ENCODE results near the gene TECR.
"Not testable (repeated sequence)": the region's sequence is repeated elsewhere in the genome, so short reads cannot be mapped to it uniquely, and the experiment has no call there.

TECR gene

DNA sequence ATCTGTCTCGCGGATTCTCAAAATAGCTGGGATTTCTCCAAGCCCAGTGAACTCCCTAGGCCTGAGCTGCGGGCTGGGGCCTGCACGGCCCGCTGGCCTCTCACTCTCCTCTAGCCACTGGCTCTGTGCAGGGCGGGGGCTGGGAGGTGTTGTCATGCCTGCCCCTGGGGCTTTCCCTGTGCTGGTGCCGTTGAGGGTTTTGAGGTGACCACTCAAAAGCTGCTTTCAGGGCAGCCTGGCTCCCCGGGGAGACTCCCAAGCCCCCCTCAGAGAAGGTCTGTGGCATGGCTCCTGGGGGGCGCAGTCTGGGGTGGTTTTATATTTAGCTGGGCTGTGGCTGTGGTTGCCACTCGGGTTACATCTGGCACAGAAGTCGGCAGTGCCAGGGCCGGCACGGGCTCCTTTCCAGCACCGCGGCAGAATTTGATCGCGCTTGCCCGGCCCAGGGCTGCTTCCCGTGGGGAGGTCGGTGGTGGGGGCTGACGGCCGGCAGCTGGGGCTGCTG lies 32.5 kb downstream of the TECR start:
- DNase-seq (ENCODE audit: low spot score), result no peak

- DNase-seq (ENCODE audit: low spot score), result no peak
These were observed 33.5 kb downstream of the TECR start for GRCh38 chr19:14562660-14563589.

GRCh38 chr19:14563590-14563926 lies 34.2 kb downstream of the TECR start:
- no peak for DNase-seq (ENCODE audit: low spot score)

DNA sequence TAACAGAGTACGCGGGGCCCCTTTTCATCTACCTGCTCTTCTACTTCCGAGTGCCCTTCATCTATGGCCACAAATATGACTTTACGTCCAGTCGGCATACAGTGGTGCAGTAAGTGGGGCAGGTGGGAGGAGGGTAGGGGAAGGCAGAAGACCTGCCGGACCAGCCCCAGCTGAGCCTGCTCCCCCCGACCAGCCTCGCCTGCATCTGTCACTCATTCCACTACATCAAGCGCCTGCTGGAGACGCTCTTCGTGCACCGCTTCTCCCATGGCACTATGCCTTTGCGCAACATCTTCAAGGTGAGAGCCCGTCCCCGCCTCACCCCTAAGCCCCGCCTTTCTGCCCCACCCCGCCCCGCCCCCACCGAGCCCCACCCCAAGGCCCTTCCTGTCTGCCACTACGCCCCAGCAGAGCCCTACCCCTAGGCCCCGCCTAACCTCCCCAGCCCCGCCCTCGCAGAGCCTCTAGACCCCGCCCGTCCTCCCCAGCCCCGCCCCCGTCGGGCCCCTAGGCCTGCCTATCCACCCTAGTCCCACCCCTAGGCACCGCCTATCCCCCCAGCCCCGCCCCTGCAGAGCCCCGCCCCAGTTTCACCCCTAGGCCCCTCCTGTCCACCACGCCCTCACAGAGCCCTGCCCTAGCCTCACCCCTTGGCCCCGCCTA lies 34.7 kb downstream of the TECR start:
- DNase-seq (ENCODE audit: low spot score), result peak; percentile 13

DNA sequence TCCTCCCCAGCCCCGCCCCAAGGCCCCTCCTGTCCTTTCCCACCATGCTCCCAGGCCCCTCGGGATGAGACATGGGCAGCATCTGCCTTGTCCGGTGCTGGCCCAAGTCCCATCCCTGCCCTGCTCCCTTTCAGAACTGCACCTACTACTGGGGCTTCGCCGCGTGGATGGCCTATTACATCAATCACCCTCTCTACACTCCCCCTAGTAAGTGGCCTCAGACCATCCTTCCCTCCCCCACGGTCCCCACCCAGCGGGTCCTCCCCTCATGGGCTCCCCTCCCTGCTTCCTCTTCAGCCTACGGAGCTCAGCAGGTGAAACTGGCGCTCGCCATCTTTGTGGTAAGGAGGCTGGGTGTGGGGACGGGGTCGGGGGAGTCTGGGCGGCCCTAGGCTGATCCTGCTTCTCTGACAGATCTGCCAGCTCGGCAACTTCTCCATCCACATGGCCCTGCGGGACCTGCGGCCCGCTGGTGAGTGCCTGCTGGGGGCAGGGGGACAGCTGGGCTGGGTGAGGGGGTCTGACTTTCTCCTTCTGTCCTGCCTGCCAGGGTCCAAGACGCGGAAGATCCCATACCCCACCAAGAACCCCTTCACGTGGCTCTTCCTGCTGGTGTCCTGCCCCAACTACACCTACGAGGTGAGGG lies 35.4 kb downstream of the TECR start:
- DNase-seq (ENCODE audit: low spot score), result not testable (repeated sequence)

DNA sequence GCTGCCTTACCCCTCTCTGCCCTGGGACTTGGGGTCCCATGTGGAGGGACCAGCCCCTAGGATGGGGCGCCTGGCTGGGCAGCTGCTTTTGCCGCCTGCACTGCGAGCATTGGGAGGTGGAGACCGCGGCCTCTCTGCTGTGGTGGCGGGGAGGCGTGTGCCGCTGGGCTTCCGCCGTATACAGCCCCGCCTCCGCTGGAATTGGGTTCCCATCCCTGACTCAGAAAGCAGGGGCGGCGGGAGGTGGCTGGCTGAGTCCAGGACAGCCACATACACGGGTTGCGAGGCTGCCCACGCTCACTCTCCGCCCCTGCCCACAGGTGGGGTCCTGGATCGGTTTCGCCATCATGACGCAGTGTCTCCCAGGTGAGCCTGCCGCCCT lies 35.9 kb downstream of the TECR start:
- DNase-seq (ENCODE audit: low spot score), result no peak

- no peak for DNase-seq (ENCODE audit: low spot score)
These were observed 36.6 kb downstream of the TECR start for GRCh38 chr19:14565765-14566711.

- DNase-seq (ENCODE audit: low spot score), result no peak
These were observed 37.3 kb downstream of the TECR start for GRCh38 chr19:14566712-14567077.

DNA sequence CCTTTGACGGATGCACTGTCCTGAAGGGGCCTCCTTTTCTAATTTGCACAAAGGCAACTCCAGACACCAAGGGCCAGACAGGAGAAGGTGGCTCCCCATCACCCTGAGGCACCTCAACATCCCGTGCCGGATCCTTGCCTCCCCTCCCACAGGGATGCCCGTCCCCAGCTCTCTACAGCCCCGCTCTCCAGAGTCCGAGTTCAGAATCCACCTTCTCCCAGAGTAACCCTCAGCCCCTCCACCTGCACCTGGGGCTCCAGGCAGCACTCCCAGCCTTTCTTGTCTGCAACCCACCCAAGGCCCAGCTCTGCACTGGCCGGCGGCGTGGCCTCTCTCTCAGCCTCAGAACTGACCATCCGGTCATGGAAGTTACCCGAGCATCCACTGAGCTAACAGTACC lies 37.7 kb downstream of the TECR start:
- no peak for DNase-seq (ENCODE audit: low spot score)

GRCh38 chr19:14570864-14571527 lies 41.6 kb downstream of the TECR start:
- DNase-seq (ENCODE audit: low spot score), result no peak

GRCh38 chr19:14571695-14572490 lies 42.5 kb downstream of the TECR start, which contains the start of gene NDUFB7:
Gene NDUFB7, minus strand, starts transcription at chr19:14572066. Its CDS starts 66 bp downstream, at chr19:14572000.
- DNase-seq (ENCODE audit: low spot score), result peak; percentile 94

- DNase-seq (ENCODE audit: low spot score), result no peak
These were observed 46.1 kb downstream of the TECR start for GRCh38 chr19:14575428-14575980.

DNA sequence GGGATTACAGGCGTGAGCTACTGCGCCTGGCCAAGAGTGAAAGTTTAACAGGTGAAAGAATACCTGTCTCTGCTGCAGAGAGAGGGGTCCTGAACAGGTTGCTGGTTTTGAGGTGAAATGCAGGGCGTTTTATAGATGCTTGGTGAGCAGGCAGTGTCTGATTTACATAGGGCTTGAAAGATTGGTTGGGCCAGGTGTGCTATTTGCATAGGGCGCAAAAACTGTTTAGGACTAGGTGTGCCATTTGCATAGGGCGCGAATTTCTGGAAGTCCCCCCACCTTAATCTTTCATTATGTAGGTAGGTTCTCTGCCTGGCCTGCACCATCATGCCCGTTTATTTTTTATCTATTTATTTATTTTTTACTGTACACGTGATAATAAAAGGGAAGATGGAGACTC lies 47.0 kb downstream of the TECR start:
- DNase-seq (ENCODE audit: low spot score), result no peak

- DNase-seq (ENCODE audit: low spot score), result no peak
These were observed 47.9 kb downstream of the TECR start for GRCh38 chr19:14577264-14577663.

DNA sequence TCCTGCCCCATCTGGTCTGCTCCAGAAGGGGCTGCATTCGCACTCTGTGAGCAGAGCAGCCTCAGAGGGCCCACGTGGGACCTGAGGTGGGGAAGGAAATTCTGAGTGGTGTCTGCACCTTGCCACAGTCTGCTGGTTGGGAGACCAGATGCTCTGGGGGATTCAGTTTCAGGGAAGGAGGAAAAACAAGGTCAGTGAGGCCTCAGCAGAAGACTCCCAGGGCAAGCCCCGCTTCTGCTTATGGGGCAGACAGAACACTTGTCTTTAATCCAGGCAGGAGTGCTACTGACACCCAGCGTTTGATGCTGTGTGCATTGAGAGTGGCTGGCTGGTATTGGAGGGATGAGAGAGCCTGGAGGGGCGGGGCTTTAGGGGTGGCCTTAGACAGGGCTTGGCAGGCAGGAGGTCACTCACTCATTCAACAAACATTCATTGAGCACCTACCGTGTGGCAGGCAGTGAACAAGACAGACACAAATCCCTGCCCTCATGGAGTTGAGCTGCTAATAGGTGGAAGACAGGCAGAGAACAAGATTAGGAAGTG lies 48.6 kb downstream of the TECR start:
- no peak for DNase-seq (ENCODE audit: low spot score)

DNA sequence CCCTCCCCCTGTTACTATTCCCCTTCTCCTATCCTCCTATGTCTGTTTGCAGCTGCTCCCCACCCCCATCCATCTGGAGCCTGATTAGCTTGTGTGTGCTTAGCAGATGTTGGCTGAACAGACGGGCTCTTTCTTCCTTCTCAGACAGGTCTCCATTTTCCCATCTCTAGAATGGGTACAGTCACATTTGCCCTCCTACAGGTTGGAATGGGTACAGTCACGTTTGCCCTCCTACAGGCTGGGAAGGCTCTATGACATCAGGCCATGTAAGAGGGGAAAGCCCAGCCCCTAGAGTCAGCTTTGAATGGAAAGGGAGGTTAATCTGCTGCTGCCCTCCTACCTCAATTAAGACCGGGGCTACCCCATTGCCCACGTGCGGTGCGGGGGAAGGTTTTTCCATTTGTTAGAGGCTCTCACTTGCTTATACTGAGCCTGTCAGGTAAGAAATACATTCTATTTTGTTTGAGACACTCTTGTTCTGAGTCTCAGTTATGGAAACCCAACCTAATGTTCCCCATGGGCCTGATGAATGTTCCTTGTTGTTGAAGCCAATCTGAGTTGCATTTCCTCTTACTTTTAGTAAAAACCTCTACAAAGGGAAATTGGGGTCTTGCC lies 51.3 kb downstream of the TECR start:
- DNase-seq (ENCODE audit: low spot score), result no peak

DNA sequence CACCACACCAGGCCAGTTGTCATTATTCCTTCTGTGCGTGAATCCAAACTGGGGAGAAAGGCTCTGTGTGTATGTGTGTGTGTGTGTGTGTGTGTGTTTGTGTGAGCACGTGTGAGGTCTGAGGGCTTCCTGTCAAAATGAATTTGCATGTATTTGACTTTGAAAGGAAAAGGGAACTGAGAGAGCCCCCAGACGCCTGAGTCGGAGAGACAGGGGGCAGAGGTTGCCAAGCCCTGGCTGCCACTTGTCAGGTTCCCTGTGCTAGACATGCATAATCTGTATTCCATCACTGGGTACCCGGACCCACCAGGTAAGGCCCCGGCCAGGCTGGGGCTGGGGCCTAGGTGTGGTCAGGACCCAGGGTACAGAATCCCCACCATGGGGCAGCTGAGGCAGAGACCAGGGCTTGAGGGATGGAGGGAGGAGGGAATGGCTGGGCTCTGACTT lies 53.5 kb downstream of the TECR start, which contains the start of gene CLEC17A:
TSS of gene CLEC17A (plus strand) at position 191 of the 447 bp plus-strand sequence. CDS start at position 268, 77 bp downstream.
- no peak for DNase-seq (ENCODE audit: low spot score)

GRCh38 chr19:14584372-14584771 lies 55.0 kb downstream of the TECR start:
- not testable (repeated sequence) for DNase-seq (ENCODE audit: low spot score)

- not testable (repeated sequence) for DNase-seq (ENCODE audit: low spot score)
These were observed 55.8 kb downstream of the TECR start for GRCh38 chr19:14585187-14585586.
